SU-DHL-6 (cell line): Measurements from ENCODE around the gene GJD4.

ENCODE experiments used
- EZH2phosphoT487 ChIP-seq: fragments of 200-600 bp; sonication (generic), shearing (Covaris generic); conservative IDR thresholded peaks from 2 replicates; pipeline ENCODE4 v1.6.1; 2018; ENCODE audit warnings: mild to moderate bottlenecking, antibody characterized with exemption, low read length, moderate library complexity, mixed read lengths
- TF ChIP-seq, protein P1 (sequence below): fragments of 200-600 bp; sonication (generic); IDR thresholded peaks from one replicate; pipeline ENCODE4 v1.5.1; 2017; ENCODE audit warnings: antibody characterized with exemption, mild to moderate bottlenecking, low read length, moderate library complexity; ENCODE audit not compliant: insufficient read depth, poor library complexity, severe bottlenecking

DNA sequence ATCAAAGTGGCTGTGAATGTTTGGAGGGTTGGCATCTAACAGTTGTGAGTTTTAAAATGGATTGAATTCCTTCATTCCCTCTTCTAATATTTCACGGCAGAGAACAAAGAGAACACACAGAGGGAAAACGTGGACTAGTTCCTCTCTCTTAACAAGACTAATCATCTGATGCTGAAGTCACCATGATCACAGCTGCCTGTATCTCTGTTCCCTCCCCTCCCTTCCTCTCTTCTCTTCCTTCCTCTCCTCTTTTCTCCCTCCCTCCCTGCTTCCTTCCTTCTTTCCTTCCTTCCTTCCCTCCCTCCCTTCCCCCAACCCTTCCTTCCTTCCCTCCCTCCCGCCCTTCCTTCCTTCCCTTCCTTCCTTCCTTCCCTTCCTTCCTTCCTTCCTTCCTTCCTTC is 10.0 kb upstream of the GJD4 start:
- TF ChIP-seq, protein P1, sequence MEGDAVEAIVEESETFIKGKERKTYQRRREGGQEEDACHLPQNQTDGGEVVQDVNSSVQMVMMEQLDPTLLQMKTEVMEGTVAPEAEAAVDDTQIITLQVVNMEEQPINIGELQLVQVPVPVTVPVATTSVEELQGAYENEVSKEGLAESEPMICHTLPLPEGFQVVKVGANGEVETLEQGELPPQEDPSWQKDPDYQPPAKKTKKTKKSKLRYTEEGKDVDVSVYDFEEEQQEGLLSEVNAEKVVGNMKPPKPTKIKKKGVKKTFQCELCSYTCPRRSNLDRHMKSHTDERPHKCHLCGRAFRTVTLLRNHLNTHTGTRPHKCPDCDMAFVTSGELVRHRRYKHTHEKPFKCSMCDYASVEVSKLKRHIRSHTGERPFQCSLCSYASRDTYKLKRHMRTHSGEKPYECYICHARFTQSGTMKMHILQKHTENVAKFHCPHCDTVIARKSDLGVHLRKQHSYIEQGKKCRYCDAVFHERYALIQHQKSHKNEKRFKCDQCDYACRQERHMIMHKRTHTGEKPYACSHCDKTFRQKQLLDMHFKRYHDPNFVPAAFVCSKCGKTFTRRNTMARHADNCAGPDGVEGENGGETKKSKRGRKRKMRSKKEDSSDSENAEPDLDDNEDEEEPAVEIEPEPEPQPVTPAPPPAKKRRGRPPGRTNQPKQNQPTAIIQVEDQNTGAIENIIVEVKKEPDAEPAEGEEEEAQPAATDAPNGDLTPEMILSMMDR = no peak
- no peak for TF ChIP-seq EZH2phosphoT487
